Right lobe of liver (tissue), 6 donors: ENCODE measurements around the gene INO80. TPM values are rescaled to one million over a fixed set of nuclear protein-coding genes. Genes with fewer than 3 reads are reported as not detected.
A peak's percentile ranks its signal among the peaks of the same experiment; 100 is the strongest.

ENCODE experiments used
- ATAC-seq, 4 donors: fragments of 200-7000 bp; cut with Tn5 transposase; one replicate each; pipeline ENCODE4 v1.9.1; 2020; ENCODE audit warnings: mild to moderate bottlenecking in 4 of 4, moderate library complexity in 4 of 4
- DNase-seq, 3 donors: peaks; one replicate each; pipeline ENCODE4 v3.0.0-alpha.2; 2020
- H3K27ac ChIP-seq, 3 donors: fragments of 200-600 bp; one replicate each; pipeline ENCODE4 v1.8.0; 2022
- H3K27me3 ChIP-seq, 2 donors: fragments of 200-600 bp; one replicate each; pipeline ENCODE4 v1.8.0; 2022
- H3K36me3 ChIP-seq, 4 donors: fragments of 200-600 bp; sonication (generic) in 1 of 4; one replicate each; pipeline versions ENCODE4 v1.5.1 to v1.8.0; 2017 to 2022; ENCODE audit warnings: control low read depth in 1 of 4
- H3K4me1 ChIP-seq, 4 donors: fragments of 200-600 bp; sonication (generic) in 1 of 4; one replicate each; pipeline versions ENCODE4 v1.5.1 to v1.8.0; 2017 to 2022; ENCODE audit warnings: control low read depth in 1 of 4
- H3K4me3 ChIP-seq, 3 donors: fragments of 200-600 bp; one replicate each; pipeline ENCODE4 v1.8.0; 2022
- H3K9me3 ChIP-seq, 4 donors: fragments of 200-600 bp; sonication (generic) in 1 of 4; one replicate each; pipeline versions ENCODE4 v1.5.1 to v1.8.0; 2017 to 2022; ENCODE audit warnings: control low read depth in 1 of 4
- POLR2A ChIP-seq: fragments of 450-650 bp; IDR thresholded peaks from one replicate; pipeline ENCODE4 v1.6.1; 2017; ENCODE audit warnings: antibody characterized with exemption, mild to moderate bottlenecking
- WGBS: methylation state at CpG from one replicate; pipeline ENCODE4 v1.1.6; 2018; ENCODE audit warnings: low coverage, low lambda C conversion rate; ENCODE audit not compliant: insufficient coverage; ENCODE audit errors: missing lambda C conversion rate; 5-methylcytosine and 5-hydroxymethylcytosine counted together
- intact Hi-C, 2 donors: fragments of 100-400 bp; cut with DNase I; formaldehyde crosslinking; loops; one replicate each; pipeline versions ENCODE4 v1.11.2 to v1.14.1; 2022
- total RNA-seq, 6 experiments: library from RNA; depleted of rRNA in 2 of 6; stranded (reverse); fragments of >200 nt in 2 of 6; fragmentation: NEBNext Ultra II Directional in 3 of 6; extraction: Animal tissue kit (Norgen Biotek cat#: 25700) in 3 of 6; gene quantifications; one replicate each; pipeline versions ENCODE4 v1.1.0 to v1.2.4, GENCODE V29; 2016 to 2023
- TF ChIP-seq, protein P1 (sequence below), 4 donors: fragments of 200-600 bp in 3 of 4; fragments of 450-650 bp in 1 of 4; IDR thresholded peaks; one replicate each; pipeline versions ENCODE4 v1.5.1 to v1.8.0; 2016 to 2022; ENCODE audit warnings: antibody characterized with exemption in 4 of 4, mild to moderate bottlenecking in 2 of 4
- donor health status: DM: no; HTN: yes; CAD: no.
- donor health status: DM: no; HTN: no; CAD: no.
- donor health status: DM: no; HTN: no; CAD: no.
- donor health status: DM: no; HTN: yes; CAD: no.
- donor health status: DM: no; HTN: yes; CAD: no.

Gene INO80
- total RNA-seq, 6 experiments from 2014 or later: 7.8 to 12.5 (median 11.2) TPM

DNA sequence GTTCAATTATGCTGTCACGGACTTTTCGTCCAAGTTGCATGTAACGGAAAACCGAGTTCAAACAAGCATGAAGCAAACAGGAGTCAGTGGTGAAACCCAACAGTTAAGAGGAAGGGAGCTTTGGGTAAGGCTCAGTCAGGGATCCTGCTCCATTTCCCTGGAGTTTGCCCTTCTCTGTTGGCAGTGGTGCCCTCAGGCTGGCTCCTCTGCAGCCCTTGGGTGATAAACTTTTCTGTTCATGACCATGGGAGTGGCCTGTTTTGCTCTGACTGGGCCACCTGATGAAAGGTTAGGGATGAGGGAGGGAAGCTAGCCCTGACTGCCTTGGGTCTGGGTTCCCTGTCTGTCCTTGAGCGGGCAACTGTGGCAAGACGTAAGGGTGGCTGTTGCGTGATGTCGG, 146.7 kb downstream of the INO80 start:
- WGBS: 79% methylated on average over 6 of the region's 8 CpGs
- intact Hi-C loops: no loop called here
- TF ChIP-seq, protein P1, sequence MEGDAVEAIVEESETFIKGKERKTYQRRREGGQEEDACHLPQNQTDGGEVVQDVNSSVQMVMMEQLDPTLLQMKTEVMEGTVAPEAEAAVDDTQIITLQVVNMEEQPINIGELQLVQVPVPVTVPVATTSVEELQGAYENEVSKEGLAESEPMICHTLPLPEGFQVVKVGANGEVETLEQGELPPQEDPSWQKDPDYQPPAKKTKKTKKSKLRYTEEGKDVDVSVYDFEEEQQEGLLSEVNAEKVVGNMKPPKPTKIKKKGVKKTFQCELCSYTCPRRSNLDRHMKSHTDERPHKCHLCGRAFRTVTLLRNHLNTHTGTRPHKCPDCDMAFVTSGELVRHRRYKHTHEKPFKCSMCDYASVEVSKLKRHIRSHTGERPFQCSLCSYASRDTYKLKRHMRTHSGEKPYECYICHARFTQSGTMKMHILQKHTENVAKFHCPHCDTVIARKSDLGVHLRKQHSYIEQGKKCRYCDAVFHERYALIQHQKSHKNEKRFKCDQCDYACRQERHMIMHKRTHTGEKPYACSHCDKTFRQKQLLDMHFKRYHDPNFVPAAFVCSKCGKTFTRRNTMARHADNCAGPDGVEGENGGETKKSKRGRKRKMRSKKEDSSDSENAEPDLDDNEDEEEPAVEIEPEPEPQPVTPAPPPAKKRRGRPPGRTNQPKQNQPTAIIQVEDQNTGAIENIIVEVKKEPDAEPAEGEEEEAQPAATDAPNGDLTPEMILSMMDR (IDR thresholded peaks at IDR 0.05): no peak
- no peak for TF ChIP-seq POLR2A
- peaks cover 0 to 6% (median 0%) of the 10 kb centered on the region in 4 donors for H3K4me1 ChIP-seq
- H3K4me3 ChIP-seq: no peak overlapping the region
- no peak for DNase-seq
- ATAC-seq: peak; percentile 49 to 83 (median 60)
- no peaks in the 10 kb centered on the region for H3K27me3 ChIP-seq
- no peaks in the 10 kb centered on the region for H3K9me3 ChIP-seq
- no peaks in the 10 kb centered on the region for H3K36me3 ChIP-seq
- no peak overlapping the region for H3K27ac ChIP-seq

DNA sequence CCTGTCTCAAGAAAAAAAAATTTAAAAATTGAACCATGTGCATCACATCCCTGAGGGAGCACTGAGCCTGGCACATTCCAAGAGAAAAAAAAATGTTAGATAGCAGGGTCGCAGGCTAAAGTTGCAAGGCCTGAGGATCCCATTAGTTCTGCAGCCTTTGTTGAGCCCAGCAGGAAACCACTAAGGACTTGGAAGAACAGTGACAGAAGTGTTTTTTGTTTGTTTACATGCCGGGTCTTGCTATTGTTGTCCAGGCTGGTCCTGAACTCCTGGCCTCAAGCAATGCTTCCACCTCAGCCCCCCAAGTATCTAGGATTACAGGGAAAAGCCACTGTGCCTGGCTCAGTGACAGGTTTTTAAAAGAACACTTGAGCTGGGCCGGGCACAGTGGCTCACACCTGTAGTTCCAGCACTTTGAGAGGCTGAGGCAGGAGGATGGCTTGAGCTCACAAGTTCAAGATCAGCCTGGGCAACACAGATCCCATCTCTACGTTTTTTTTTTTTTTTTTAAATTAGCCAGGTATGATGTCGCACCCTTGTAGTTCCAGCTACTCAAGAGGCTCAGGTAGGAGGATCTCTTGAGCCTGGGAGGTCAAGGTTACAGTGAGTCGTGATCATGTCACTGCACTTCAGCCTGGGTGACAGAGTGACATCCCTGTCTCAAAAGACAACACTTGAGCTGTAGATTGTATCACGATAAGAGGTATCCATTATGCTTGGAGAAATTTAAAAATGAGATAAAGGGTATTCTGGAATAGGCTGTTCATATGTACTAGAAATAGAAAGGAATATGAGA, 147.6 kb downstream of the INO80 start:
- H3K4me3 ChIP-seq: no peak overlapping the region
- H3K27me3 ChIP-seq: no peaks in the 10 kb centered on the region
- ATAC-seq (no peak), DNase-seq (no peak)
- no peak overlapping the region for H3K27ac ChIP-seq
- no peaks in the 10 kb centered on the region for H3K36me3 ChIP-seq
- WGBS: 58% methylated on average over 7 of the region's 7 CpGs
- intact Hi-C loops: no loop called here
- no peaks in the 10 kb centered on the region for H3K9me3 ChIP-seq
- H3K4me1 ChIP-seq: peaks cover 0 to 6% (median 0%) of the 10 kb centered on the region in 4 donors
- TF ChIP-seq, protein P1 (IDR thresholded peaks at IDR 0.05): no peak
- TF ChIP-seq POLR2A: no peak

DNA sequence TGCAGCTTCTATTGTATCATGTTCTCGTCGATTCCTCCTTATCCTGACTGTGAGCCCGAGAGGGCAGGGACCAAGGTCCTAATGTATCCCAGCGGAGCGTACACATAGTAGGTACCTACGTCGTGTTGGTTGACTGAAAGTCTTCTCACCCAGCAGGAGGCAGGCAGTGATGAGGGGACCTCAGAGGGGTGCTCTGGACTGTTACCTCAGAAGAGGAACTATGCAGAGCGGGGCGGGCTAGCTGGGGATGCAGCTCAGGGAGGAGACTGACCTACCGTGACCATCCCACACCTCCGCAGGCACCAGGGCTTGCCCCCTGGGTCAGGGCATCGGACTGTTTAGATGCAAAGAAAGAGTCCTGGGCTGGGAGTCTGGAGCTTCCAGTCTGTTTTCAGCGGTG, 151.4 kb downstream of the INO80 start:
- intact Hi-C loops: no loop called here
- Histone ChIP-seq H3K36me3 (no peaks in the 10 kb centered on the region), H3K4me3 (no peak overlapping the region)

DNA sequence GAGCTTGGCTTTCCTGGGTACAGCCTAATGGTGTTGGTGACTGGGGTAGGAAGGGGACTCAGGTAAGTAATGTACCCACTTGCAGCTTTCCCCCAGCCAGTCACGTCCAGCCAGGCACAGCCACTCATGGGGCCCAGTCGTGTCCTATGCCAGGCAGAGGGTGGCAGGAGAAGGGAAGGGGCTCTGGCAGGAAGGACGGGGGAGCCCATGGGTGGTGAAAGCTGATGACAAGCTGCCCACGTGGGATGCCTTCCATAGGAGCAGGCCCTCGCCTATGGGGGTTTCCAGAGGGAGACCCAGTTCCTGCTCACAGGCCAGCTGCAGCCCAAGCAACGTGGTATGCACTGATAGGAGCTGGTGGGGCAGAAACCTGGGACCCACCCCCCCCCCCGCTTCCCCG, 152.1 kb downstream of the INO80 start:
- whole genome bisulfite sequencing: 100% methylated on average over 1 of the region's 8 CpGs
- ATAC-seq: no peak
- no peak for DNase-seq

More for the DNA sequence above, 151.4 kb downstream of the INO80 start:
- Histone ChIP-seq H3K9me3 (no peaks in the 10 kb centered on the region), H3K27me3 (no peaks in the 10 kb centered on the region), H3K27ac (no peak overlapping the region), H3K4me1 (peaks cover 0 to 6% (median 0%) of the 10 kb centered on the region in 4 donors)
- DNase-seq (no peak), ATAC-seq (no peak)
- TF ChIP-seq, protein P1 (IDR thresholded peaks at IDR 0.05): no peak
- TF ChIP-seq POLR2A: no peak
- 86% methylated on average over 7 of the region's 13 CpGs for WGBS

More for the DNA sequence above, 152.1 kb downstream of the INO80 start:
- Histone ChIP-seq H3K9me3 (no peaks in the 10 kb centered on the region), H3K4me3 (no peak overlapping the region), H3K4me1 (peaks cover 0 to 6% (median 0%) of the 10 kb centered on the region in 4 donors), H3K27me3 (no peaks in the 10 kb centered on the region), H3K27ac (no peak overlapping the region), H3K36me3 (no peaks in the 10 kb centered on the region)
- TF ChIP-seq POLR2A: no peak
- TF ChIP-seq, protein P1 (IDR thresholded peaks at IDR 0.05): no peak
- intact Hi-C loops: no loop called here
